ENCODE results near the gene CEBPB. TPM values are rescaled to one million over a fixed set of nuclear protein-coding genes. Genes with fewer than 3 reads are reported as not detected.
"Not testable (repeated sequence)": the region's sequence is repeated elsewhere in the genome, so short reads cannot be mapped to it uniquely, and the experiment has no call there.

The CEBPB gene
- total and polyA plus RNA-seq, 4 donors: 5.3 to 8.3 (median 5.5) TPM

- DNase-seq (ENCODE audit: low read depth in 4 of 6, low spot score in 6 of 6): no peak
- H3K27me3 ChIP-seq (ENCODE audit: control insufficient read depth, insufficient read depth, low read length): no peaks in the 10 kb centered on the region
- H3K27ac ChIP-seq (ENCODE audit: low read depth, low read length): no peak overlapping the region
- H3K9me3 ChIP-seq (ENCODE audit: control insufficient read depth, insufficient read depth, low read length): peaks cover 9% of the 10 kb centered on the region
- WGBS (ENCODE audit: insufficient coverage): 86% methylated on average over 7 of the region's 7 CpGs
- H3K4me1 ChIP-seq (ENCODE audit: control insufficient read depth, insufficient read depth, low read length): no peaks in the 10 kb centered on the region
- no peaks in the 10 kb centered on the region for H3K36me3 ChIP-seq (ENCODE audit: control insufficient read depth, insufficient read depth, low read length)
- no peak overlapping the region for H3K4me3 ChIP-seq (ENCODE audit: low read depth, low read length)
Observed at GRCh38 chr20:50208085-50208491, 17.5 kb downstream of the CEBPB start.

GRCh38 chr20:50208815-50209214 lies 18.2 kb downstream of the CEBPB start:
- not testable (repeated sequence) for H3K4me3 ChIP-seq (ENCODE audit: low read depth, low read length); H3K36me3 ChIP-seq (ENCODE audit: control insufficient read depth, insufficient read depth, low read length); H3K27ac ChIP-seq (ENCODE audit: low read depth, low read length); H3K9me3 ChIP-seq (ENCODE audit: control insufficient read depth, insufficient read depth, low read length); DNase-seq (ENCODE audit: low read depth in 4 of 6, low spot score in 6 of 6); H3K27me3 ChIP-seq (ENCODE audit: control insufficient read depth, insufficient read depth, low read length); H3K4me1 ChIP-seq (ENCODE audit: control insufficient read depth, insufficient read depth, low read length)
- WGBS (ENCODE audit: insufficient coverage): no CpG with 5 or more reads among the region's 4 CpGs

- no peaks in the 10 kb centered on the region for H3K27me3 ChIP-seq (ENCODE audit: control insufficient read depth, insufficient read depth, low read length)
- H3K9me3 ChIP-seq (ENCODE audit: control insufficient read depth, insufficient read depth, low read length): no peaks in the 10 kb centered on the region
- H3K36me3 ChIP-seq (ENCODE audit: control insufficient read depth, insufficient read depth, low read length): no peaks in the 10 kb centered on the region
- H3K4me1 ChIP-seq (ENCODE audit: control insufficient read depth, insufficient read depth, low read length): no peaks in the 10 kb centered on the region
- no peak for DNase-seq (ENCODE audit: low read depth in 4 of 6, low spot score in 6 of 6)
- H3K27ac ChIP-seq (ENCODE audit: low read depth, low read length): no peak overlapping the region
- H3K4me3 ChIP-seq (ENCODE audit: low read depth, low read length): no peak overlapping the region
- 88% methylated on average over 4 of the region's 6 CpGs for WGBS (ENCODE audit: insufficient coverage)
Observed at GRCh38 chr20:50210066-50210619, 19.5 kb downstream of the CEBPB start.

- no peak overlapping the region for H3K4me3 ChIP-seq (ENCODE audit: low read depth, low read length)
- H3K27me3 ChIP-seq (ENCODE audit: control insufficient read depth, insufficient read depth, low read length): no peaks in the 10 kb centered on the region
- no peak overlapping the region for H3K27ac ChIP-seq (ENCODE audit: low read depth, low read length)
- no peak for DNase-seq (ENCODE audit: low read depth in 4 of 6, low spot score in 6 of 6)
- 95% methylated on average over 4 of the region's 5 CpGs for WGBS (ENCODE audit: insufficient coverage)
- H3K9me3 ChIP-seq (ENCODE audit: control insufficient read depth, insufficient read depth, low read length): no peaks in the 10 kb centered on the region
- H3K4me1 ChIP-seq (ENCODE audit: control insufficient read depth, insufficient read depth, low read length): no peaks in the 10 kb centered on the region
- no peaks in the 10 kb centered on the region for H3K36me3 ChIP-seq (ENCODE audit: control insufficient read depth, insufficient read depth, low read length)
Observed at GRCh38 chr20:50211091-50211490, 20.5 kb downstream of the CEBPB start.

- Histone ChIP-seq H3K4me3 (ENCODE audit: low read depth, low read length) (no peak overlapping the region), H3K9me3 (ENCODE audit: control insufficient read depth, insufficient read depth, low read length) (no peaks in the 10 kb centered on the region), H3K27ac (ENCODE audit: low read depth, low read length) (no peak overlapping the region), H3K36me3 (ENCODE audit: control insufficient read depth, insufficient read depth, low read length) (no peaks in the 10 kb centered on the region), H3K27me3 (ENCODE audit: control insufficient read depth, insufficient read depth, low read length) (no peaks in the 10 kb centered on the region), H3K4me1 (ENCODE audit: control insufficient read depth, insufficient read depth, low read length) (no peaks in the 10 kb centered on the region)
- DNase-seq (ENCODE audit: low read depth in 4 of 6, low spot score in 6 of 6): no peak
- 71% methylated on average over 6 of the region's 7 CpGs for WGBS (ENCODE audit: insufficient coverage)
Observed at GRCh38 chr20:50213531-50214106, 23.0 kb downstream of the CEBPB start.

GRCh38 chr20:50214226-50215024 lies 23.8 kb downstream of the CEBPB start:
- Histone ChIP-seq H3K27me3 (ENCODE audit: control insufficient read depth, insufficient read depth, low read length) (no peaks in the 10 kb centered on the region), H3K4me3 (ENCODE audit: low read depth, low read length) (no peak overlapping the region), H3K9me3 (ENCODE audit: control insufficient read depth, insufficient read depth, low read length) (no peaks in the 10 kb centered on the region), H3K36me3 (ENCODE audit: control insufficient read depth, insufficient read depth, low read length) (no peaks in the 10 kb centered on the region), H3K4me1 (ENCODE audit: control insufficient read depth, insufficient read depth, low read length) (no peaks in the 10 kb centered on the region), H3K27ac (ENCODE audit: low read depth, low read length) (no peak overlapping the region)
- 93% methylated on average over 8 of the region's 9 CpGs for WGBS (ENCODE audit: insufficient coverage)
- DNase-seq (ENCODE audit: low read depth in 4 of 6, low spot score in 6 of 6): no peak

- no peak for DNase-seq (ENCODE audit: low read depth in 4 of 6, low spot score in 6 of 6)
- Histone ChIP-seq H3K9me3 (ENCODE audit: control insufficient read depth, insufficient read depth, low read length) (no peaks in the 10 kb centered on the region), H3K27ac (ENCODE audit: low read depth, low read length) (no peak overlapping the region), H3K4me3 (ENCODE audit: low read depth, low read length) (no peak overlapping the region), H3K4me1 (ENCODE audit: control insufficient read depth, insufficient read depth, low read length) (no peaks in the 10 kb centered on the region), H3K36me3 (ENCODE audit: control insufficient read depth, insufficient read depth, low read length) (no peaks in the 10 kb centered on the region), H3K27me3 (ENCODE audit: control insufficient read depth, insufficient read depth, low read length) (no peaks in the 10 kb centered on the region)
- WGBS (ENCODE audit: insufficient coverage): 69% methylated on average over 5 of the region's 8 CpGs
Observed at GRCh38 chr20:50215101-50215690, 24.6 kb downstream of the CEBPB start.

GRCh38 chr20:50215926-50216325 lies 25.3 kb downstream of the CEBPB start:
- H3K27ac ChIP-seq (ENCODE audit: low read depth, low read length): no peak overlapping the region
- H3K4me3 ChIP-seq (ENCODE audit: low read depth, low read length): no peak overlapping the region
- WGBS (ENCODE audit: insufficient coverage): 86% methylated on average over 4 of the region's 9 CpGs
- H3K9me3 ChIP-seq (ENCODE audit: control insufficient read depth, insufficient read depth, low read length): no peaks in the 10 kb centered on the region
- no peaks in the 10 kb centered on the region for H3K4me1 ChIP-seq (ENCODE audit: control insufficient read depth, insufficient read depth, low read length)
- H3K36me3 ChIP-seq (ENCODE audit: control insufficient read depth, insufficient read depth, low read length): no peaks in the 10 kb centered on the region
- no peaks in the 10 kb centered on the region for H3K27me3 ChIP-seq (ENCODE audit: control insufficient read depth, insufficient read depth, low read length)
- DNase-seq (ENCODE audit: low read depth in 4 of 6, low spot score in 6 of 6): no peak

GRCh38 chr20:50216543-50217206 lies 26.0 kb downstream of the CEBPB start:
- no peak overlapping the region for H3K27ac ChIP-seq (ENCODE audit: low read depth, low read length)
- DNase-seq (ENCODE audit: low read depth in 4 of 6, low spot score in 6 of 6): no peak
- WGBS (ENCODE audit: insufficient coverage): 33% methylated on average over 4 of the region's 4 CpGs
- H3K9me3 ChIP-seq (ENCODE audit: control insufficient read depth, insufficient read depth, low read length): no peaks in the 10 kb centered on the region
- H3K4me1 ChIP-seq (ENCODE audit: control insufficient read depth, insufficient read depth, low read length): no peaks in the 10 kb centered on the region
- H3K36me3 ChIP-seq (ENCODE audit: control insufficient read depth, insufficient read depth, low read length): no peaks in the 10 kb centered on the region
- H3K27me3 ChIP-seq (ENCODE audit: control insufficient read depth, insufficient read depth, low read length): no peaks in the 10 kb centered on the region
- no peak overlapping the region for H3K4me3 ChIP-seq (ENCODE audit: low read depth, low read length)

Measured in spinal cord (tissue), 10 donors.